Caco-2 (cell line): ENCODE data around the gene DAB1. TPM values are rescaled to one million over a fixed set of nuclear protein-coding genes. Genes with fewer than 3 reads are reported as not detected.

Source experiments
- BruUV-seq: library from RNA; stranded (reverse); fragments of 400-500 nt; replicated peaks from 2 replicates; lab custom pipeline; 2021; lab: Mats Ljungman, UMichigan
- CTCF ChIA-PET: fragments of 300-600 bp; sonication (Branson Sonifier 250); formaldehyde crosslinking; loops from one replicate; lab custom pipeline; 2022; ENCODE audit warnings: antibody characterized with exemption; lab: Charles Lee
- POLR2A ChIA-PET: fragments of 300-600 bp; sonication (Branson Sonifier 250); formaldehyde crosslinking; loops from one replicate; lab custom pipeline; 2022; ENCODE audit warnings: antibody characterized with exemption; lab: Charles Lee
- DNase-seq, 2 experiments: peaks; one replicate each; pipeline versions ENCODE4 v3.0.0 to v3.0.0-alpha.2; 2020 to 2022
- H3K27me3 ChIP-seq: replicated peaks from 2 replicates; pipeline ENCODE4 v1.6.0; 2011; ENCODE audit warnings: low read length; ENCODE audit not compliant: control insufficient read depth, insufficient read depth
- H3K36me3 ChIP-seq: 2 replicates; pipeline ENCODE4 v1.5.1; 2011; ENCODE audit warnings: low read length; ENCODE audit not compliant: control insufficient read depth, insufficient read depth
- H3K4me1 ChIP-seq: fragments of 250-450 bp; sonication (Bioruptor Pico); 2 replicates; pipeline ENCODE4 v1.5.1; 2020; ENCODE audit warnings: mild to moderate bottlenecking
- H3K4me3 ChIP-seq: 2 replicates; pipeline ENCODE4 v1.5.1; 2011; ENCODE audit warnings: low read depth, mild to moderate bottlenecking, control low read depth, low read length
- H3K9me3 ChIP-seq: fragments of 250-450 bp; sonication (Bioruptor Pico); 2 replicates; pipeline ENCODE4 v1.5.1; 2020; ENCODE audit warnings: mild to moderate bottlenecking, moderate library complexity
- H3K27ac Mint-ChIP-seq: one replicate; pipeline ENCODE4 v1.8.0; 2022; ENCODE audit warnings: mixed read lengths; ENCODE audit not compliant: unreplicated experiment
- H3K27me3 Mint-ChIP-seq: one replicate; pipeline ENCODE4 v1.8.0; 2022; ENCODE audit warnings: mixed read lengths; ENCODE audit not compliant: insufficient read depth, unreplicated experiment
- H3K36me3 Mint-ChIP-seq: one replicate; pipeline ENCODE4 v1.8.0; 2022; ENCODE audit warnings: mild to moderate bottlenecking, mixed read lengths; ENCODE audit not compliant: insufficient read depth, unreplicated experiment
- H3K4me1 Mint-ChIP-seq: one replicate; pipeline ENCODE4 v1.8.0; 2022; ENCODE audit warnings: low read depth, mixed read lengths; ENCODE audit not compliant: unreplicated experiment
- H3K4me3 Mint-ChIP-seq: one replicate; pipeline ENCODE4 v1.8.0; 2022; ENCODE audit warnings: mild to moderate bottlenecking, moderate library complexity, mixed read lengths; ENCODE audit not compliant: unreplicated experiment
- H3K9me3 Mint-ChIP-seq: one replicate; pipeline ENCODE4 v1.8.0; 2022; ENCODE audit warnings: mixed read lengths; ENCODE audit not compliant: unreplicated experiment
- CTCF ChIP-seq, 2 experiments: fragments of 200-600 bp in 1 of 2; IDR thresholded peaks; 1 replicate in 1 of 2; 2 replicates in 1 of 2; pipeline versions ENCODE4 v1.5.1 to v1.8.0; 2011 to 2022; ENCODE audit warnings: antibody characterized with exemption in 1 of 2, control low read depth in 1 of 2, inconsistent platforms in 1 of 2, low read depth in 1 of 2, low read length in 1 of 2, mild to moderate bottlenecking in 1 of 2, moderate library complexity in 1 of 2; ENCODE audit not compliant: insufficient read depth in 1 of 2, severe bottlenecking in 1 of 2, unreplicated experiment in 1 of 2
- intact Hi-C: fragments of 100-400 bp; cut with micrococcal nuclease; formaldehyde crosslinking; loops from one replicate; pipeline ENCODE4 v1.10.0; 2022; ENCODE audit not compliant: unreplicated experiment
- total RNA-seq: library from RNA; stranded (reverse); gene quantifications from 2 replicates; pipeline ENCODE4 v1.2.3, GENCODE V29; 2022

DAB1 gene
- total RNA-seq, 1 experiment from 2014 or later: 0.32 TPM

- Mint-ChIP-seq H3K36me3 (no peaks in the 10 kb centered on the region), H3K9me3 (no peaks in the 10 kb centered on the region), H3K4me1 (peaks cover 6% of the 10 kb centered on the region), H3K27me3 (no peaks in the 10 kb centered on the region), H3K27ac (no peak overlapping the region), H3K4me3 (no peak overlapping the region)
- intact Hi-C loops: no loop called here
- Histone ChIP-seq H3K27me3 (no peaks in the 10 kb centered on the region), H3K36me3 (no peaks in the 10 kb centered on the region), H3K4me1 (peaks cover 5% of the 10 kb centered on the region; the same call in 1 of the 2 replicates), H3K9me3 (no peaks in the 10 kb centered on the region), H3K4me3 (no peak overlapping the region)
- no TSS peak for BruUV-seq
- ChIA-PET CTCF (no interaction called here), POLR2A (no interaction called here)
- no peak for DNase-seq
- TF ChIP-seq CTCF (IDR thresholded peaks at IDR 0.05; ENCODE audit: insufficient read depth in 1 of 2, low read depth in 1 of 2, low read length in 1 of 2, severe bottlenecking in 1 of 2, unreplicated experiment in 1 of 2): no peak
Observed at GRCh38 chr1:56979986-56980755, 443.7 kb downstream of the DAB1 start.

- H3K27me3 Mint-ChIP-seq: no peaks in the 10 kb centered on the region
- ChIA-PET CTCF (interaction anchor here (1.1 kb wide), 1 partner anchor 146 kb away, joined by 3 read pairs; no protein-coding TSS in a partner anchor), POLR2A (no interaction called here)
- no peaks in the 10 kb centered on the region for H3K27me3 ChIP-seq
- peaks cover 2% of the 10 kb centered on the region for H3K4me1 Mint-ChIP-seq
- intact Hi-C loops: no loop called here
- no TSS peak for BruUV-seq
- no peak overlapping the region for H3K4me3 ChIP-seq
- H3K4me1 ChIP-seq: no peaks in the 10 kb centered on the region
- H3K36me3 ChIP-seq: no peaks in the 10 kb centered on the region
- DNase-seq: no peak
- no peaks in the 10 kb centered on the region for H3K36me3 Mint-ChIP-seq
- H3K4me3 Mint-ChIP-seq: no peak overlapping the region
- no peak overlapping the region for H3K27ac Mint-ChIP-seq
- no peak for TF ChIP-seq CTCF (IDR thresholded peaks at IDR 0.05; ENCODE audit: insufficient read depth in 1 of 2, low read depth in 1 of 2, low read length in 1 of 2, severe bottlenecking in 1 of 2, unreplicated experiment in 1 of 2)
- H3K9me3 ChIP-seq: no peaks in the 10 kb centered on the region
- no peaks in the 10 kb centered on the region for H3K9me3 Mint-ChIP-seq
Observed at GRCh38 chr1:56978819-56979218, 445.0 kb downstream of the DAB1 start.

- Histone ChIP-seq H3K36me3 (no peaks in the 10 kb centered on the region), H3K4me1 (no peaks in the 10 kb centered on the region), H3K4me3 (no peak overlapping the region), H3K27me3 (no peaks in the 10 kb centered on the region), H3K9me3 (no peaks in the 10 kb centered on the region)
- Mint-ChIP-seq H3K4me1 (no peaks in the 10 kb centered on the region), H3K27me3 (no peaks in the 10 kb centered on the region), H3K36me3 (no peaks in the 10 kb centered on the region), H3K9me3 (no peaks in the 10 kb centered on the region), H3K27ac (no peak overlapping the region), H3K4me3 (no peak overlapping the region)
- no TSS peak for BruUV-seq
- DNase-seq: no peak
- CTCF ChIA-PET: interaction anchor here (1.0 kb wide), 1 partner anchor 18 kb away, joined by 4 read pairs; no protein-coding TSS in a partner anchor
- POLR2A ChIA-PET: no interaction called here
- TF ChIP-seq CTCF (IDR thresholded peaks at IDR 0.05; ENCODE audit: insufficient read depth in 1 of 2, low read depth in 1 of 2, low read length in 1 of 2, severe bottlenecking in 1 of 2, unreplicated experiment in 1 of 2): no peak
- intact Hi-C loops: no loop called here
Observed at GRCh38 chr1:56977910-56978309, 445.9 kb downstream of the DAB1 start.
